ENCODE measurements around the gene LIN37. TPM values are rescaled to one million over a fixed set of nuclear protein-coding genes. Genes with fewer than 3 reads are reported as not detected.

LIN37 gene
- total and polyA plus RNA-seq, 2 donors (not counting 3 experiments of a cell fraction or from before 2014, with no cell fraction given): 11.3 to 21.4 TPM

DNA sequence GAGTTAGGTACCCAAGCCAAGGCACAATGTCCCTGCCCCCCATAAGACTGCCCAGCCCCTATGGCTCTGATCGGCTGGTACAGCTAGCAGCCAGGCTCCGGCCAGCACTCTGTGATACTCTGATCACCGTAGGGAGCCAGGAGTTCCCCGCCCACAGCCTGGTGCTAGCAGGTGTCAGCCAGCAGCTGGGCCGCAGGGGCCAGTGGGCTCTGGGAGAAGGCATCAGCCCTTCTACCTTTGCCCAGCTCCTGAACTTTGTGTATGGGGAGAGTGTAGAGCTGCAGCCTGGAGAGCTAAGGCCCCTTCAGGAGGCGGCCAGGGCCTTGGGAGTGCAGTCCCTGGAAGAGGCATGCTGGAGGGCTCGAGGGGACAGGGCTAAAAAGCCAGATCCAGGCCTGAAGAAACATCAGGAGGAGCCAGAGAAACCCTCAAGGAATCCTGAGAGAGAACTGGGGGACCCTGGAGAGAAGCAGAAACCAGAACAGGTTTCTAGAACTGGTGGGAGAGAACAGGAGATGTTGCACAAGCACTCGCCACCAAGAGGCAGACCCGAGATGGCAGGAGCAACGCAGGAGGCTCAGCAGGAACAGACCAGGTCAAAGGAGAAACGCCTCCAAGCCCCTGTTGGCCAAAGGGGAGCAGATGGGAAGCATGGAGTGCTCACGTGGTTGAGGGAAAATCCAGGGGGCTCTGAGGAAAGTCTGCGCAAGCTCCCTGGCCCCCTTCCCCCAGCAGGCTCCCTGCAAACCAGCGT lies 33.6 kb upstream of the LIN37 start:
- Histone ChIP-seq H3K4me3 (replicated peaks in 1 of 3; ENCODE audit: insufficient read depth in 1 of 3, low read depth in 1 of 3, low read length in 3 of 3) (no peak overlapping the region), H3K27me3 (ENCODE audit: control insufficient read depth in 2 of 2, insufficient read depth in 2 of 2, low read length in 2 of 2) (no peaks in the 10 kb centered on the region), H3K4me2 (ENCODE audit: insufficient read depth, low read length) (no peak overlapping the region), H2AFZ (ENCODE audit: low read depth, low read length) (no peak overlapping the region), H3K9me3 (replicated peaks; ENCODE audit: control insufficient read depth, insufficient read depth, low read length) (no peaks in the 10 kb centered on the region), H3K27ac (ENCODE audit: insufficient read depth, low read depth, low read length) (no peak overlapping the region), H4K20me1 (replicated peaks; ENCODE audit: control insufficient read depth, extremely low read depth, insufficient read depth, low read length) (no peaks in the 10 kb centered on the region), H3K9me1 (replicated peaks; ENCODE audit: control insufficient read depth, extremely low read depth, insufficient read depth, low read length) (no peaks in the 10 kb centered on the region), H3K9ac (replicated peaks; ENCODE audit: extremely low read depth, insufficient read depth, low read length) (no peak overlapping the region), H3K4me1 (ENCODE audit: control insufficient read depth, extremely low read depth, insufficient read depth, low read length) (peaks cover 17% of the 10 kb centered on the region), H3K79me2 (ENCODE audit: control insufficient read depth, insufficient read depth, low read length) (peaks cover 17% of the 10 kb centered on the region), H3K36me3 (ENCODE audit: control insufficient read depth in 2 of 2, extremely low read depth in 1 of 2, insufficient read depth in 2 of 2, low read length in 2 of 2) (peaks cover 0 to 2% of the 10 kb centered on the region in 2 experiments)
- dilution Hi-C loops (cut with MboI; ENCODE audit: extremely low pct_ligation_motif_present, low sequenced_read_pairs): no loop called here
- DNase-seq (ENCODE audit: low read depth, low spot score) (no peak), FAIRE-seq (no peak)
- intact Hi-C loops (cut with micrococcal nuclease): no loop called here
- BruUV-seq (replicated peaks): no TSS peak
- ChIA-PET POLR2A (no interaction called here), CTCF (interaction anchor here (2.2 kb wide), 1 partner anchor 20 kb away, joined by 11 read pairs; no protein-coding TSS in a partner anchor)
- TF ChIP-seq, protein P1, sequence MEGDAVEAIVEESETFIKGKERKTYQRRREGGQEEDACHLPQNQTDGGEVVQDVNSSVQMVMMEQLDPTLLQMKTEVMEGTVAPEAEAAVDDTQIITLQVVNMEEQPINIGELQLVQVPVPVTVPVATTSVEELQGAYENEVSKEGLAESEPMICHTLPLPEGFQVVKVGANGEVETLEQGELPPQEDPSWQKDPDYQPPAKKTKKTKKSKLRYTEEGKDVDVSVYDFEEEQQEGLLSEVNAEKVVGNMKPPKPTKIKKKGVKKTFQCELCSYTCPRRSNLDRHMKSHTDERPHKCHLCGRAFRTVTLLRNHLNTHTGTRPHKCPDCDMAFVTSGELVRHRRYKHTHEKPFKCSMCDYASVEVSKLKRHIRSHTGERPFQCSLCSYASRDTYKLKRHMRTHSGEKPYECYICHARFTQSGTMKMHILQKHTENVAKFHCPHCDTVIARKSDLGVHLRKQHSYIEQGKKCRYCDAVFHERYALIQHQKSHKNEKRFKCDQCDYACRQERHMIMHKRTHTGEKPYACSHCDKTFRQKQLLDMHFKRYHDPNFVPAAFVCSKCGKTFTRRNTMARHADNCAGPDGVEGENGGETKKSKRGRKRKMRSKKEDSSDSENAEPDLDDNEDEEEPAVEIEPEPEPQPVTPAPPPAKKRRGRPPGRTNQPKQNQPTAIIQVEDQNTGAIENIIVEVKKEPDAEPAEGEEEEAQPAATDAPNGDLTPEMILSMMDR (IDR thresholded peaks at IDR 0.05; ENCODE audit: extremely low read depth in 1 of 2, insufficient read depth in 1 of 2, low read depth in 1 of 2, low read length in 2 of 2): no peak
- no peak for TF ChIP-seq POLR2AphosphoS5 (IDR thresholded peaks at IDR 0.05; ENCODE audit: insufficient read depth, low read depth, low read length)
- no peak for TF ChIP-seq MYC (IDR thresholded peaks at IDR 0.05; ENCODE audit: low read depth, low read length)
- TF ChIP-seq, protein P2, sequence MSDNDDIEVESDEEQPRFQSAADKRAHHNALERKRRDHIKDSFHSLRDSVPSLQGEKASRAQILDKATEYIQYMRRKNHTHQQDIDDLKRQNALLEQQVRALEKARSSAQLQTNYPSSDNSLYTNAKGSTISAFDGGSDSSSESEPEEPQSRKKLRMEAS (IDR thresholded peaks at IDR 0.05; ENCODE audit: insufficient read depth, insufficient read length): no peak
- TF ChIP-seq EZH2 (IDR thresholded peaks at IDR 0.05; ENCODE audit: borderline replicate concordance, low read depth, low read length, severe bottlenecking): no peak
- TF ChIP-seq JUN (IDR thresholded peaks at IDR 0.05; ENCODE audit: borderline replicate concordance, insufficient read depth, insufficient read length, low read depth): no peak
- TF ChIP-seq GATA2 (IDR thresholded peaks at IDR 0.05; ENCODE audit: insufficient read depth, insufficient read length, low read depth, low read length): no peak

Data from endothelial cell of umbilical vein (primary cell).